GM12865 (cell line): ENCODE measurements around the gene SPTLC3.

Experiments used
- DNase-seq: peaks from one replicate; pipeline ENCODE4 v3.0.0; 2010; ENCODE audit warnings: low read depth
- H3K4me3 ChIP-seq: 2 replicates; pipeline ENCODE4 v1.5.1; 2011; ENCODE audit warnings: mild to moderate bottlenecking, low read depth, low read length, control low read depth
- TF ChIP-seq, protein P1 (sequence below): IDR thresholded peaks from 2 replicates; pipeline ENCODE4 v1.5.1; 2011; ENCODE audit warnings: low read length, control low read depth, low read depth, inconsistent platforms; ENCODE audit not compliant: insufficient read depth; ENCODE audit errors: missing control alignments

SPTLC3 gene

GRCh38 chr20:13059398-13060136, 50.8 kb downstream of the SPTLC3 start:
- TF ChIP-seq, protein P1, sequence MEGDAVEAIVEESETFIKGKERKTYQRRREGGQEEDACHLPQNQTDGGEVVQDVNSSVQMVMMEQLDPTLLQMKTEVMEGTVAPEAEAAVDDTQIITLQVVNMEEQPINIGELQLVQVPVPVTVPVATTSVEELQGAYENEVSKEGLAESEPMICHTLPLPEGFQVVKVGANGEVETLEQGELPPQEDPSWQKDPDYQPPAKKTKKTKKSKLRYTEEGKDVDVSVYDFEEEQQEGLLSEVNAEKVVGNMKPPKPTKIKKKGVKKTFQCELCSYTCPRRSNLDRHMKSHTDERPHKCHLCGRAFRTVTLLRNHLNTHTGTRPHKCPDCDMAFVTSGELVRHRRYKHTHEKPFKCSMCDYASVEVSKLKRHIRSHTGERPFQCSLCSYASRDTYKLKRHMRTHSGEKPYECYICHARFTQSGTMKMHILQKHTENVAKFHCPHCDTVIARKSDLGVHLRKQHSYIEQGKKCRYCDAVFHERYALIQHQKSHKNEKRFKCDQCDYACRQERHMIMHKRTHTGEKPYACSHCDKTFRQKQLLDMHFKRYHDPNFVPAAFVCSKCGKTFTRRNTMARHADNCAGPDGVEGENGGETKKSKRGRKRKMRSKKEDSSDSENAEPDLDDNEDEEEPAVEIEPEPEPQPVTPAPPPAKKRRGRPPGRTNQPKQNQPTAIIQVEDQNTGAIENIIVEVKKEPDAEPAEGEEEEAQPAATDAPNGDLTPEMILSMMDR = no peak
- DNase-seq = no peak
- no peak overlapping the region for H3K4me3 ChIP-seq

GRCh38 chr20:13060327-13060726, 51.6 kb downstream of the SPTLC3 start:
- H3K4me3 ChIP-seq = no peak overlapping the region
- DNase-seq = no peak
- TF ChIP-seq, protein P1 = no peak

DNA sequence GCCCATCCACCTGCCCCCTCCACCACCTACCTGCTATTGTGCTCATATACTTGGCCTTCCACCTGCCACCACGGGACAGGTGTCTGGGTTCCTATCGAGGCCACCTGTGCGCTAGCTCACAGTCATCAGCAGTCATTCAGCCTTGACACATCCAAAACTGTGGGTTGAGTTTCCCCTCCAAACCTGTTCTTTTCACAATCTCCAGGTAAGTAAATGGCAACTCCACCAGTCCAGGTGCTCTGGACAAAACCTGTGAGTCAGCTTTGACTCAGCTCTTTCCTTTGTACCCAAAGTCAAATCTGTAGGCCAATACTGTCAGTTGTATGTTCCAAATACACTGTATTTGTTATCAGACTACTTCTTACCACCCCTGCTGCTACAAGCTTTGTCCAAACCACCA, 52.6 kb downstream of the SPTLC3 start:
- no peak overlapping the region for H3K4me3 ChIP-seq
- TF ChIP-seq, protein P1 = no peak
- no peak for DNase-seq

DNA sequence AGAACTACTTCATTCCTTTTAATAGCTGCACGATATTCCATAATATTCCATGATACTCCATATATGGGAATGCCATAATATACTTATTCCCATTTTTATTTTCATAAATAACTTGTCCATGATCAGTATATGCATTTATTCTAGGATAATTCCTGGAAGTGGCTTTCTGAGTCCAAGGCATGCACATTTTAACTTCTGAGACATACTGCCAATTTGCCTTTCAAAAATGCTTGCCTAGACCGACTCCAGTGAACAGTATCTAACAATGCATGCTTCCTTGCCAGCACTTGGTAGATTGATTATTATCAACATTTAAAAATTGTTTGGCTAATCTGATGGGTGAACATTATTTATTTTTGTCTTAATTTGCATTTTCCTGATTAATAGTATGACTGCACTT, 54.0 kb downstream of the SPTLC3 start:
- TF ChIP-seq, protein P1 = no peak
- no peak overlapping the region for H3K4me3 ChIP-seq
- DNase-seq = no peak

DNA sequence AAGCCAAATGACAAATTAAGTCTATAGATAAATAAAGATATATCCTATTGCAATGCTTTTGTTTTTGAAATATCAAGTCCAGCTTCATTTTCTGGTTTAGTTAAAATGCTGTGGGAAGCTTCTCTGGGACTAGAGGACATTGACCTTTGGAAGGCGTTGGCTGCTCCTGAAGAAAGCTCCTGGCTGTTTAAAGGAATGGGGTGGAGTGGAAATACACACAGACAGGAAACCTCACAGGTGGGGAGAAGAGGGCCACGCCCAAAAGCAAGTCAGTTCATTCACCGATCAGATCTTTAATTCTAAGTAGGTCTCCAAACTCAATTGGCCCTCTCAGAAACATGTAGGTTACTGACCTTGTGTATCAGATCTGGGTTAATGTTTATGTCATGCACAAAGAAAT, 59.6 kb downstream of the SPTLC3 start:
- H3K4me3 ChIP-seq = no peak overlapping the region
- TF ChIP-seq, protein P1 = no peak
- DNase-seq = no peak

DNA sequence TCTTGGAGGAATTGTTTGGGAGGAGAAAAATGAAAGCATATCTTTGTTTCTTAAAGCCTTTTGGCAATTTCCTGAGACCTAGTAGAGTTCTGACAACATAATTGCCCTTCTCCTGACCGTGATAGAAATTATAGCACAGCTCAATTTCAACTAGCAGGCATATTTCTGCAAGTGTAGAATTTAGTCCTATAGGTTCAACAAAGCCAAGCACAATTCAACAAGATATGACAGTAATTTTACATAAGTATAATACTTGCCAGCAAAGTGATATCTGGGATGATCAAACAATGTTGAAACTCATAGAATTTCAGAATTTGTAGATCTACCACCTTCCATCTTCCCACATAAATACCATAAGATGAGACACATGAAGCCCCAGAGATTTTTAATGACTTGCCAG, 73.1 kb downstream of the SPTLC3 start:
- H3K4me3 ChIP-seq = no peak overlapping the region
- TF ChIP-seq, protein P1 = no peak
- DNase-seq = no peak

DNA sequence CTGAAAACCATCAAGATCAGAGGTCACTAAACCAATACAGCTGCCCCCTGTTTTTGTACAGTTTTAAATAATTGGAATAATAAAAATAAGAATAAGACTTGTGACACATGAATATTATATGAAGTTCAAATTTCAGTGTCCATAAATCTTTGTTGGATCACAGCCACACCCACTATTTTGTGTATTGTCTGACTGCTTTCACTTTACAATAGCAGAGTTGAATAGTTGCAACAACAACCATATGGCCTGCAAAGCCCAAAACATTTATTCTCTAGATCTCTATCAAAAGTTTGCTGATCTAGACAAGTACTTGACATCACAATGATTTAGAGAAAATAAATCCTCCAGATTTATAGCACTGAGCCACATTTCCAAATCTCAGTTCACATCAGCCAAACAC, 73.6 kb downstream of the SPTLC3 start:
- TF ChIP-seq, protein P1 = no peak
- DNase-seq = no peak
- no peak overlapping the region for H3K4me3 ChIP-seq
